ENCODE data around the gene SLITRK3.
"Not testable (repeated sequence)": the region's sequence is repeated elsewhere in the genome, so short reads cannot be mapped to it uniquely, and the experiment has no call there.

The SLITRK3 gene

GRCh38 chr3:165192610-165193192 lies 3.5 kb downstream of the SLITRK3 start:
- DNase-seq: no peak

GRCh38 chr3:165191491-165191890 lies 4.7 kb downstream of the SLITRK3 start:
- DNase-seq: no peak

DNA sequence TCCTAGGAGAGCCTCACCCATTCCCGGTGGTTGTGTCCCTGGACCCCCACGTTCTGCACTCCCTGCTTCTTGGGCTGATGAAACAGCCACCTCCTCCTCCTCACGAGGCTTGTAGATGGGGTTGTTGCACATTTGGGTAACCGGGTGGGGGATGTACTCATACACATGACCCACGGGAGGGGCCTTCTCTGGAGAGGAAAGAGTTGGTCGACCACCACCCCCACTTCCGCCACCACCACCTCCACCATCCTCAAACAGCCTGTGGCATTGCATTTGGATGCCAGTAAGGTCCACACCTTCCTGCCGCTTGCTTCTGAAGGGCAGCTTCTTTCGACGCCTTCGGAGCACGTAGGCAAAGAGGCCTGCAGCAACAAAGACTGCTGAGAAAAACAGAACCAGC lies 7.7 kb downstream of the SLITRK3 start:
- no peak for DNase-seq

DNA sequence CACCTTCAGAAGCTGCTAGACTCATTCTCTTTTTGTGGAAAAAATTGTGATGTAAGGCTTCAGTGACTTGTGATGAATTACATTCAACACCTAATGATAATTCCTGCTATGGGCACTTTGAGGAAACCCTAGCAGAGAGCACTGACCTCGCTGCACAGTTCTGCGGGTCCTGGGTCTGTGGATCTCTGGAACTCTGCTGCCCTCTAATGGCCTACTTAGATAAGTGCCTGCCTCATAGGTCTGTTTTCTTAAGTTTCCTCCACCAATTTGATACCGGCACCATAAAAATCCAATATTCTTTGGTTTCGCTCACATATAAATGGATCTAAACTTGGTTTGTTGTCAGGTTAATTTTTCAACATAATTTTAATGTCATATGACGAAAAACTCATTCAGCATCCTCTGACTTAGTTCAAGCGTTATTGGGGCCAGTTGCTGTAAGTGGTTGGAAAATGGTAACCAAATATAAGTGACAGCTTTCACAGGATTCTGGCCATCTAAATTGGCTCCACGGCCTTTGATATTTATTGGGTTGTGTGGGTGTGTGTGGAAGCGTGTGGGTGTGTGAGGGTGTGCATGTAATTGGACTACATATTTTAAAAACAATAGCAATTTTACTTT lies 10.4 kb downstream of the SLITRK3 start:
- DNase-seq: peak in 1 of 5 experiments; percentile 44

DNA sequence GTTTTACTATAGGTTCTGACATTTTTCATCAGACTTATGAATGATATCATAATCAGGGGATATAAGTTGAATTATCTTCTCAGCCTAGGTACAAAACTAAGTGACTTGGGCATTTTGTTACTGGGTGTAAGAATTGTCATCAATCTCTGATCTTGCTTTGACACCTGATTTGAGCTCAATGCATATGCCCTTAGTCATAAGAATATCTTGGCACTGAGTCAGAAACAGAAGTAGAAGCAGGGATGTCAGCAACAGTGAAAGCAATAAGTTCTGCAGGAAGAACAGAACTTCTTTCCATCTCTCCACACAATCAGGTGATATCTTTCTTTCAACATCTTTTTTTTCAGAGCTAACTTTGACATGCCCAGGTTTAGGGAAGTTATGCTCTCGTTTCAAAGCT lies 14.6 kb downstream of the SLITRK3 start:
- no peak for DNase-seq

- DNase-seq: no peak
Observed at GRCh38 chr3:165170236-165170635, 25.9 kb downstream of the SLITRK3 start.

DNA sequence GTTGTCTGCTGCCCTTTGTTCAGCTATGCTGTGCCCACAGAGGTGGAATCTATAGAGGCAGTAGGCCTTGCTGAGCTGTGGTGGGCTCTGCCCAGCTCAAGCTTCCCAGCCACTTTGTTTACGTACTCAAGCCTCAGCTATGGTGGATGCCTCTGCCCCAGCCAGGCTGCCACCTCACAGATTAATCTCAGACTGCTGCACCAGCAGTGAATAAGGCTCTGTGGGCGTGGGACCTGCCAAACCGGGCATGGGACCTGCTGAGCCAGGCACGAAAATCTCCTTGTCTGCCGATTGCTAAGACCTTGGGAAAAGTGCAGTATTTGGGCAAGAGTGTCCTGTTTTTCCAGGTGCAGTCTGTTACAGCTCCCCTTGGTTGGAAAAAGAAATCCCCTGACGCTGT lies 26.8 kb downstream of the SLITRK3 start:
- DNase-seq: no peak

GRCh38 chr3:165162883-165163282 lies 33.3 kb downstream of the SLITRK3 start:
- no peak for DNase-seq

- no peak for DNase-seq
Observed at GRCh38 chr3:165159760-165160421, 36.3 kb downstream of the SLITRK3 start.

DNA sequence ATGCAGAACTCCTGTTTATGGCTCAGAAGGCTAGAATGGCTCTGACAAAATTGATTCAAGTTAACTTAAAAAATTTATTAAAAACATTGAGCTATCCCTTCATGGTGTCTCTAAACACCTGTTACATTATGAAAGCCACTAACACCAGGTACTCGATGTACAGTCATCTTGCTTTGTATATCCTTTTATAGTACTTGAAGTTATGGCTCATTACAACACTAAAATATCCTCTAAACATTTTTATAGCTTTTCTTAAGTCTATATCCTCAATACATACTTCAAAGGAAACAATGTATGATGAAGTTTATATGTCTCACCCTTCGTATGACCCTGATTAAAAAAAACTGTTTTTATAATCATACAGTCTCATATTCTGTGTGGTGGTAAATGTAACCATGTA lies 38.2 kb downstream of the SLITRK3 start:
- no peak for DNase-seq

GRCh38 chr3:165156757-165157420 lies 39.3 kb downstream of the SLITRK3 start:
- DNase-seq: no peak

DNA sequence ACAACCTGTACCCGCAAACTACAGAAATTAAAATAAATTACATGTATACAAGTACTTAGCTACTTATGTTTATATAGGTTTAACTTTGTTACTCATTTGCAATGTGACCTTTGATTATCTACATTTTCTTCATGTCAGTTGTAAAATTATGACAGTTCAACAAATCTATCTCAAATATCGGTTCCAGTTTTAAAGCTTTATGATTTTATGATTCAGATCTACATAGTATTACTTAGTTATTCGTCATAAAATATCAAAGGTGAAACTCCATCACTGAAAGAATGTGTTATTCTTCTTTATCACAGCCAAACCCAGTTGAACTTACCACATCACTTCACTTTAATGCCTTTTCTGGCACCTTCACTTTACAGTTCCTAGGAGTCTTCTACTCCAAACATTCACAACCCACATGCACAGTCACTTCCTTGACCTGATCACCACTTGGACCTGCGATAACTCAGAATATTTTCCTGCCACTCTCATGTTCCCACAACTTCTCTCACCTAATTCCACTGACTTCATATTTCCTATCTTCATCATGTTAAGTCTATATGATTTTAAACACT lies 47.2 kb downstream of the SLITRK3 start:
- DNase-seq: no peak

GRCh38 chr3:165144271-165144670 lies 51.9 kb downstream of the SLITRK3 start:
- DNase-seq: no peak

- not testable (repeated sequence) for DNase-seq
Observed at GRCh38 chr3:165139918-165140317, 56.3 kb downstream of the SLITRK3 start.

Measured in T-helper 2 cell (primary cell).